ENCODE measurements around the gene PSMB4.
"Not testable (repeated sequence)": the region's sequence is repeated elsewhere in the genome, so short reads cannot be mapped to it uniquely, and the experiment has no call there.

PSMB4 gene

GRCh38 chr1:151386002-151386401 is 13.4 kb upstream of the PSMB4 start:
- no peaks in the 10 kb centered on the region for H3K36me3 ChIP-seq (ENCODE audit: control insufficient read depth, insufficient read depth, low read length)
- H3K27me3 ChIP-seq (ENCODE audit: control insufficient read depth, insufficient read depth, low read length) = no peaks in the 10 kb centered on the region
- no peak overlapping the region for H2AFZ ChIP-seq
- H3K9me3 ChIP-seq (ENCODE audit: control insufficient read depth, low read length) = no peaks in the 10 kb centered on the region
- no peak overlapping the region for H3K4me3 ChIP-seq (ENCODE audit: low read depth, low read length)
- H3K4me2 ChIP-seq (ENCODE audit: low read length) = no peak overlapping the region
- no peak overlapping the region for H3K9ac ChIP-seq
- no peak overlapping the region for H3K27ac ChIP-seq
- no peaks in the 10 kb centered on the region for H3K4me1 ChIP-seq
- H3K79me2 ChIP-seq = no peaks in the 10 kb centered on the region
- TF ChIP-seq CTCF (IDR thresholded peaks at IDR 0.05) = no peak

- H2AFZ ChIP-seq; H3K36me3 ChIP-seq (ENCODE audit: control insufficient read depth, insufficient read depth, low read length); H3K4me3 ChIP-seq (ENCODE audit: low read depth, low read length); H3K9ac ChIP-seq; H3K79me2 ChIP-seq; H3K9me3 ChIP-seq (ENCODE audit: control insufficient read depth, low read length); H3K27ac ChIP-seq; H3K27me3 ChIP-seq (ENCODE audit: control insufficient read depth, insufficient read depth, low read length); H3K4me2 ChIP-seq (ENCODE audit: low read length); H3K4me1 ChIP-seq: not testable (repeated sequence)
Measured at GRCh38 chr1:151390221-151391078, 8.9 kb upstream of the PSMB4 start.

GRCh38 chr1:151391079-151391563 is 8.3 kb upstream of the PSMB4 start:
- TF ChIP-seq CTCF (IDR thresholded peaks at IDR 0.05) = no peak
- no peak overlapping the region for H2AFZ ChIP-seq

GRCh38 chr1:151393583-151393982 is 5.8 kb upstream of the PSMB4 start:
- no peaks in the 10 kb centered on the region for H3K4me1 ChIP-seq
- H3K79me2 ChIP-seq = no peaks in the 10 kb centered on the region
- no peaks in the 10 kb centered on the region for H3K36me3 ChIP-seq (ENCODE audit: control insufficient read depth, insufficient read depth, low read length)
- no peak overlapping the region for H3K4me2 ChIP-seq (ENCODE audit: low read length)
- no peak overlapping the region for H3K27ac ChIP-seq
- H3K9ac ChIP-seq = no peak overlapping the region
- no peak overlapping the region for H3K4me3 ChIP-seq (ENCODE audit: low read depth, low read length)
- no peaks in the 10 kb centered on the region for H3K27me3 ChIP-seq (ENCODE audit: control insufficient read depth, insufficient read depth, low read length)
- H3K9me3 ChIP-seq (ENCODE audit: control insufficient read depth, low read length) = no peaks in the 10 kb centered on the region
- H2AFZ ChIP-seq = no peak overlapping the region
- no peak for TF ChIP-seq CTCF (IDR thresholded peaks at IDR 0.05)

More at GRCh38 chr1:151391079-151391563, 8.3 kb upstream of the PSMB4 start:
- Histone ChIP-seq H3K4me2 (ENCODE audit: low read length) (no peak overlapping the region), H3K4me3 (ENCODE audit: low read depth, low read length) (no peak overlapping the region), H3K27me3 (ENCODE audit: control insufficient read depth, insufficient read depth, low read length) (no peaks in the 10 kb centered on the region), H3K9ac (no peak overlapping the region), H3K36me3 (ENCODE audit: control insufficient read depth, insufficient read depth, low read length) (no peaks in the 10 kb centered on the region), H3K79me2 (no peaks in the 10 kb centered on the region), H3K9me3 (ENCODE audit: control insufficient read depth, low read length) (no peaks in the 10 kb centered on the region), H3K4me1 (no peaks in the 10 kb centered on the region), H3K27ac (no peak overlapping the region)

- not testable (repeated sequence) for H3K27ac ChIP-seq; H3K9ac ChIP-seq; H3K4me3 ChIP-seq (ENCODE audit: low read depth, low read length); H3K4me2 ChIP-seq (ENCODE audit: low read length); H3K27me3 ChIP-seq (ENCODE audit: control insufficient read depth, insufficient read depth, low read length); H2AFZ ChIP-seq; H3K9me3 ChIP-seq (ENCODE audit: control insufficient read depth, low read length); H3K4me1 ChIP-seq; H3K36me3 ChIP-seq (ENCODE audit: control insufficient read depth, insufficient read depth, low read length); H3K79me2 ChIP-seq
Measured at GRCh38 chr1:151396265-151396664, 3.1 kb upstream of the PSMB4 start.
